PC-9 (cell line): Measurements from ENCODE around the gene NR2E3. TPM values are rescaled to one million over a fixed set of nuclear protein-coding genes. Genes with fewer than 3 reads are reported as not detected.

Experiments
- BruUV-seq: library from RNA; stranded (reverse); fragments of 400-500 nt; replicated peaks from 2 replicates; lab custom pipeline; 2021; lab: Mats Ljungman, UMichigan
- CTCF ChIA-PET: fragments of 300-600 bp; sonication (Branson Sonifier 250); formaldehyde crosslinking; loops from one replicate; lab custom pipeline; 2022; ENCODE audit warnings: antibody characterized with exemption; lab: Charles Lee
- POLR2A ChIA-PET: fragments of 300-600 bp; sonication (Branson Sonifier 250); formaldehyde crosslinking; loops from one replicate; lab custom pipeline; 2022; ENCODE audit warnings: antibody characterized with exemption; ENCODE audit not compliant: unreplicated experiment; lab: Charles Lee
- DNase-seq, 2 experiments: peaks; one replicate each; pipeline versions ENCODE4 v3.0.0 to v3.0.0-alpha.2; 2015 to 2022; ENCODE audit warnings: mixed read lengths in 1 of 2
- H2AFZ ChIP-seq: fragments of 200-600 bp; sonication (generic); 2 replicates; pipeline ENCODE4 v1.8.1; 2017; ENCODE audit warnings: antibody characterized with exemption
- H3F3A ChIP-seq: fragments of 200-600 bp; sonication (generic); 2 replicates; pipeline ENCODE4 v1.8.1; 2017; ENCODE audit warnings: antibody characterized with exemption, mild to moderate bottlenecking, low read depth; ENCODE audit not compliant: insufficient read depth
- H3K27ac ChIP-seq: fragments of 200-600 bp; sonication (generic); 2 replicates; pipeline ENCODE4 v1.6.1; 2016; ENCODE audit warnings: mixed run types
- H3K27me3 ChIP-seq: fragments of 200-600 bp; sonication (generic); 2 replicates; pipeline ENCODE4 v1.6.1; 2016; ENCODE audit warnings: low read depth, mixed run types; ENCODE audit not compliant: insufficient read depth
- H3K36me3 ChIP-seq: fragments of 200-600 bp; sonication (generic); 2 replicates; pipeline ENCODE4 v1.6.1; 2016; ENCODE audit warnings: low read depth, mixed run types
- H3K4me1 ChIP-seq: fragments of 200-600 bp; sonication (generic); replicated peaks from 2 replicates; pipeline ENCODE4 v1.6.1; 2016; ENCODE audit warnings: mixed run types; ENCODE audit not compliant: insufficient read depth
- H3K4me2 ChIP-seq: fragments of 200-600 bp; sonication (generic); 2 replicates; pipeline ENCODE4 v1.6.1; 2017; ENCODE audit warnings: mixed run types
- H3K4me3 ChIP-seq: fragments of 200-600 bp; sonication (generic); 2 replicates; pipeline ENCODE4 v1.6.1; 2016; ENCODE audit warnings: mixed run types
- H3K79me2 ChIP-seq: fragments of 200-600 bp; sonication (generic); 2 replicates; pipeline ENCODE4 v1.6.1; 2017; ENCODE audit warnings: low read depth, mixed run types
- H3K9me2 ChIP-seq: fragments of 200-600 bp; sonication (generic); 2 replicates; pipeline ENCODE4 v1.8.1; 2017; ENCODE audit warnings: mild to moderate bottlenecking; ENCODE audit not compliant: insufficient read depth
- H3K9me3 ChIP-seq: fragments of 200-600 bp; sonication (generic); 2 replicates; pipeline ENCODE4 v1.8.1; 2016; ENCODE audit warnings: low read depth; ENCODE audit not compliant: insufficient read depth
- H4K20me1 ChIP-seq: fragments of 200-600 bp; sonication (generic); 2 replicates; pipeline ENCODE4 v1.8.1; 2017; ENCODE audit not compliant: insufficient read depth
- EZH2 ChIP-seq: fragments of 200-600 bp; sonication (generic); IDR thresholded peaks from 2 replicates; pipeline ENCODE4 v1.8.0; 2017; ENCODE audit warnings: antibody characterized with exemption, low read depth
- intact Hi-C: fragments of 100-400 bp; cut with micrococcal nuclease; formaldehyde crosslinking; loops from one replicate; pipeline ENCODE4 v1.10.0; 2022; ENCODE audit not compliant: unreplicated experiment
- total RNA-seq: library from RNA; stranded (reverse); gene quantifications from 2 replicates; pipeline ENCODE4 v1.2.3, GENCODE V29; 2021
- TF ChIP-seq, protein P1 (sequence below): fragments of 200-600 bp; sonication (generic); conservative IDR thresholded peaks from 2 replicates; pipeline ENCODE4 v1.6.1; 2017; ENCODE audit warnings: mixed run types, antibody characterized with exemption, mild to moderate bottlenecking, moderate library complexity

Gene NR2E3
- total RNA-seq, 1 experiment from 2014 or later: 1.5 TPM

GRCh38 chr15:71801935-71802655 lies 8.3 kb upstream of the NR2E3 start:
- intact Hi-C loops: loop anchor here (1.0 to 10.0 kb wide), 9 partner anchors 21 to 907 kb away; partner anchors contain the start of genes LRRC49 and THAP10
- no peaks in the 10 kb centered on the region for H3K9me2 ChIP-seq
- no peaks in the 10 kb centered on the region for H4K20me1 ChIP-seq
- H3K27me3 ChIP-seq: no peaks in the 10 kb centered on the region
- H3K27ac ChIP-seq: no peak overlapping the region
- H3K4me1 ChIP-seq: peaks cover 20% of the 10 kb centered on the region
- no peaks in the 10 kb centered on the region for H3K79me2 ChIP-seq
- no peak for TF ChIP-seq EZH2
- TF ChIP-seq, protein P1, sequence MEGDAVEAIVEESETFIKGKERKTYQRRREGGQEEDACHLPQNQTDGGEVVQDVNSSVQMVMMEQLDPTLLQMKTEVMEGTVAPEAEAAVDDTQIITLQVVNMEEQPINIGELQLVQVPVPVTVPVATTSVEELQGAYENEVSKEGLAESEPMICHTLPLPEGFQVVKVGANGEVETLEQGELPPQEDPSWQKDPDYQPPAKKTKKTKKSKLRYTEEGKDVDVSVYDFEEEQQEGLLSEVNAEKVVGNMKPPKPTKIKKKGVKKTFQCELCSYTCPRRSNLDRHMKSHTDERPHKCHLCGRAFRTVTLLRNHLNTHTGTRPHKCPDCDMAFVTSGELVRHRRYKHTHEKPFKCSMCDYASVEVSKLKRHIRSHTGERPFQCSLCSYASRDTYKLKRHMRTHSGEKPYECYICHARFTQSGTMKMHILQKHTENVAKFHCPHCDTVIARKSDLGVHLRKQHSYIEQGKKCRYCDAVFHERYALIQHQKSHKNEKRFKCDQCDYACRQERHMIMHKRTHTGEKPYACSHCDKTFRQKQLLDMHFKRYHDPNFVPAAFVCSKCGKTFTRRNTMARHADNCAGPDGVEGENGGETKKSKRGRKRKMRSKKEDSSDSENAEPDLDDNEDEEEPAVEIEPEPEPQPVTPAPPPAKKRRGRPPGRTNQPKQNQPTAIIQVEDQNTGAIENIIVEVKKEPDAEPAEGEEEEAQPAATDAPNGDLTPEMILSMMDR: no peak
- H2AFZ ChIP-seq: no peak overlapping the region
- H3K9me3 ChIP-seq: no peaks in the 10 kb centered on the region
- no peak for DNase-seq
- no peaks in the 10 kb centered on the region for H3F3A ChIP-seq
- ChIA-PET CTCF (interaction anchor here (1.5 to 2.5 kb wide), 2 partner anchors 49 to 58 kb away, joined by 15 to 16 read pairs; no protein-coding TSS in a partner anchor), POLR2A (interaction anchor here (0.6 kb wide), 1 partner anchor 336 kb away, joined by 9 read pairs; no protein-coding TSS in a partner anchor)
- no peak overlapping the region for H3K4me3 ChIP-seq
- H3K4me2 ChIP-seq: no peak overlapping the region
- no TSS peak for BruUV-seq
- no peaks in the 10 kb centered on the region for H3K36me3 ChIP-seq

- Histone ChIP-seq H2AFZ (no peak overlapping the region), H3K9me2 (no peaks in the 10 kb centered on the region), H3K4me3 (no peak overlapping the region), H3K27me3 (no peaks in the 10 kb centered on the region), H3K79me2 (no peaks in the 10 kb centered on the region), H3K4me1 (peaks cover 20% of the 10 kb centered on the region), H3K9me3 (no peaks in the 10 kb centered on the region), H3K36me3 (no peaks in the 10 kb centered on the region), H3K4me2 (no peak overlapping the region), H3F3A (no peaks in the 10 kb centered on the region), H4K20me1 (no peaks in the 10 kb centered on the region), H3K27ac (no peak overlapping the region)
- TF ChIP-seq, protein P1: peak; percentile 36; the same call in 1 of the 2 replicates
- no peak for TF ChIP-seq EZH2
- ChIA-PET POLR2A (interaction anchor here (0.6 kb wide), 1 partner anchor 335 kb away, joined by 9 read pairs; no protein-coding TSS in a partner anchor), CTCF (interaction anchor here (2.5 kb wide), 1 partner anchor 59 kb away, joined by 15 read pairs; no protein-coding TSS in a partner anchor)
- DNase-seq: no peak
- BruUV-seq: no TSS peak
- intact Hi-C loops: loop anchor here (10.0 kb wide), 1 partner anchor 908 kb away; the partner anchor contains the start of genes LRRC49 and THAP10
Measured at GRCh38 chr15:71802770-71803169, 7.6 kb upstream of the NR2E3 start.

- Histone ChIP-seq H3K36me3 (no peaks in the 10 kb centered on the region), H3K27me3 (no peaks in the 10 kb centered on the region), H3K9me2 (no peaks in the 10 kb centered on the region), H3K4me2 (no peak overlapping the region), H3F3A (no peaks in the 10 kb centered on the region), H3K4me3 (no peak overlapping the region), H2AFZ (no peak overlapping the region), H3K9me3 (no peaks in the 10 kb centered on the region), H3K27ac (no peak overlapping the region), H4K20me1 (no peaks in the 10 kb centered on the region), H3K79me2 (no peaks in the 10 kb centered on the region), H3K4me1 (peaks cover 20% of the 10 kb centered on the region)
- TF ChIP-seq EZH2: no peak
- TF ChIP-seq, protein P1: no peak
- no peak for DNase-seq
- intact Hi-C loops: loop anchor here (10.0 kb wide), 1 partner anchor 909 kb away; the partner anchor contains the start of genes LRRC49 and THAP10
- ChIA-PET CTCF (no interaction called here), POLR2A (interaction anchor here (0.6 to 0.8 kb wide), 4 partner anchors 51 to 1878 kb away, joined by 5 to 12 read pairs (median 5); no protein-coding TSS in a partner anchor)
- no TSS peak for BruUV-seq
Measured at GRCh38 chr15:71804226-71804625, 6.1 kb upstream of the NR2E3 start.
